GM23338 (cell line): Measurements from ENCODE around the gene MICAL1. TPM values are rescaled to one million over a fixed set of nuclear protein-coding genes. Genes with fewer than 3 reads are reported as not detected.
A peak's percentile ranks its signal among the peaks of the same experiment; 100 is the strongest.

Experiments used
- ATAC-seq: fragments of 200-7000 bp; cut with Tn5 transposase; 3 replicates; pipeline ENCODE4 v1.9.1; 2020
- DNase-seq: peaks from one replicate; pipeline ENCODE4 v3.0.0-alpha.2; 2015; ENCODE audit warnings: low spot score
- H2AFZ ChIP-seq: fragments of 200-600 bp; sonication (generic); 2 replicates; pipeline ENCODE4 v1.8.0; 2016; ENCODE audit warnings: antibody characterized with exemption, mild to moderate bottlenecking, moderate library complexity
- H3F3A ChIP-seq: fragments of 200-600 bp; sonication (generic); replicated peaks from 2 replicates; pipeline ENCODE4 v1.8.0; 2017; ENCODE audit warnings: antibody characterized with exemption, mixed run types, low read depth
- H3K27ac ChIP-seq: fragments of 200-600 bp; sonication (generic); 2 replicates; pipeline ENCODE4 v1.6.1; 2016; ENCODE audit warnings: low read depth
- H3K27me3 ChIP-seq: fragments of 200-600 bp; sonication (generic); 2 replicates; pipeline ENCODE4 v1.8.0; 2016; ENCODE audit warnings: mild to moderate bottlenecking, mixed run types, moderate library complexity; ENCODE audit not compliant: insufficient read depth
- H3K36me3 ChIP-seq: fragments of 200-600 bp; sonication (generic); 2 replicates; pipeline ENCODE4 v1.8.0; 2016; ENCODE audit warnings: mild to moderate bottlenecking; ENCODE audit not compliant: insufficient read depth
- H3K4me1 ChIP-seq: fragments of 200-600 bp; sonication (generic); 2 replicates; pipeline ENCODE4 v1.8.0; 2016; ENCODE audit warnings: mild to moderate bottlenecking, moderate library complexity; ENCODE audit not compliant: insufficient read depth
- H3K4me2 ChIP-seq: fragments of 200-600 bp; sonication (generic); 2 replicates; pipeline ENCODE4 v1.7.1; 2017; ENCODE audit warnings: mixed run types
- H3K4me3 ChIP-seq: fragments of 200-600 bp; sonication (generic); 2 replicates; pipeline ENCODE4 v1.6.1; 2016; ENCODE audit warnings: mixed run types
- H3K79me2 ChIP-seq: fragments of 200-600 bp; sonication (generic); replicated peaks from 2 replicates; pipeline ENCODE4 v1.8.0; 2017; ENCODE audit warnings: mild to moderate bottlenecking; ENCODE audit not compliant: insufficient read depth
- H3K9me2 ChIP-seq: fragments of 200-600 bp; sonication (generic); 2 replicates; pipeline ENCODE4 v1.8.0; 2017; ENCODE audit not compliant: insufficient read depth
- H4K20me1 ChIP-seq: fragments of 200-600 bp; sonication (generic); replicated peaks from 2 replicates; pipeline ENCODE4 v1.8.0; 2017; ENCODE audit warnings: mild to moderate bottlenecking; ENCODE audit not compliant: insufficient read depth
- H3K27ac Mint-ChIP-seq: 2 replicates; pipeline ENCODE4 v1.8.0; 2020; ENCODE audit warnings: inconsistent platforms, mild to moderate bottlenecking, moderate library complexity, mixed read lengths
- H3K27me3 Mint-ChIP-seq: 3 replicates; pipeline ENCODE4 v1.8.0; 2022; ENCODE audit warnings: low read depth, mild to moderate bottlenecking, moderate library complexity, mixed read lengths, inconsistent platforms; ENCODE audit not compliant: insufficient read depth, poor library complexity
- H3K36me3 Mint-ChIP-seq: 3 replicates; pipeline ENCODE4 v1.8.0; 2021; ENCODE audit warnings: low read depth, mild to moderate bottlenecking, inconsistent platforms, moderate library complexity, mixed read lengths
- H3K4me1 Mint-ChIP-seq: 3 replicates; pipeline ENCODE4 v1.8.0; 2020; ENCODE audit warnings: mild to moderate bottlenecking, inconsistent platforms, mixed read lengths
- H3K4me3 Mint-ChIP-seq: 3 replicates; pipeline ENCODE4 v1.8.0; 2021; ENCODE audit warnings: moderate library complexity, mild to moderate bottlenecking, inconsistent platforms, mixed read lengths
- H3K9me3 Mint-ChIP-seq: 3 replicates; pipeline ENCODE4 v1.8.0; 2020; ENCODE audit warnings: moderate library complexity, mild to moderate bottlenecking, inconsistent platforms, mixed read lengths
- CREB1 ChIP-seq: fragments of 250-450 bp; sonication (Bioruptor Pico); IDR thresholded peaks from 2 replicates; pipeline ENCODE4 v1.5.0; 2020; ENCODE audit warnings: low read depth, mild to moderate bottlenecking, moderate library complexity
- EZH2 ChIP-seq: fragments of 200-600 bp; sonication (generic); IDR thresholded peaks from one replicate; pipeline ENCODE4 v1.8.0; 2017; ENCODE audit warnings: antibody characterized with exemption, mild to moderate bottlenecking, low read depth; ENCODE audit not compliant: unreplicated experiment
- EZH2phosphoT487 ChIP-seq: fragments of 200-600 bp; sonication (generic); IDR thresholded peaks from one replicate; pipeline ENCODE4 v1.8.1; 2018; ENCODE audit warnings: antibody characterized with exemption; ENCODE audit not compliant: unreplicated experiment
- JUNB ChIP-seq: IDR thresholded peaks from one replicate; pipeline ENCODE4 v1.6.1; 2016; ENCODE audit warnings: antibody characterized with exemption; ENCODE audit not compliant: unreplicated experiment
- NANOG ChIP-seq: IDR thresholded peaks from 2 replicates; pipeline ENCODE4 v1.6.1; 2016; ENCODE audit warnings: antibody characterized with exemption, borderline replicate concordance
- POLR2AphosphoS5 ChIP-seq: IDR thresholded peaks from 2 replicates; pipeline ENCODE4 v1.6.1; 2016; ENCODE audit warnings: antibody characterized with exemption, low read depth
- STAT1 ChIP-seq: IDR thresholded peaks from one replicate; pipeline ENCODE4 v1.6.1; 2016; ENCODE audit warnings: antibody characterized with exemption; ENCODE audit not compliant: unreplicated experiment
- ZNF114 ChIP-seq: fragments of 250-450 bp; sonication (Bioruptor Pico); IDR thresholded peaks from 2 replicates; pipeline ENCODE4 v1.5.0; 2020; ENCODE audit warnings: mild to moderate bottlenecking, moderate library complexity
- ZNF331 ChIP-seq: fragments of 250-450 bp; sonication (Bioruptor Pico); IDR thresholded peaks from 2 replicates; pipeline ENCODE4 v1.5.0; 2020; ENCODE audit warnings: low read depth, mild to moderate bottlenecking, moderate library complexity
- long read RNA-seq: library from polyadenylated mRNA; unstranded; transcript quantifications from one replicate; pipeline ENCODE4 v2.0.0, GENCODE V29; 2020; ENCODE audit not compliant: unreplicated experiment
- polyA plus RNA-seq: library from polyadenylated mRNA; unstranded; fragments of >200 nt; fragmentation: Nextera tagmentation; extraction: Ambion mirVana; gene quantifications from 2 replicates; pipeline ENCODE4 v1.2.1, GENCODE V29; 2016
- total RNA-seq: library from RNA; depleted of rRNA; stranded (reverse); fragments of >200 nt; shearing (Covaris generic); gene quantifications from 2 replicates; pipeline ENCODE4 v1.2.3, GENCODE V29; 2014; rRNA removed
- TF ChIP-seq, protein P1 (sequence below): IDR thresholded peaks from 2 replicates; pipeline ENCODE4 v1.6.1; 2016; ENCODE audit warnings: antibody characterized with exemption
- TF ChIP-seq, protein P2 (sequence below), 2 experiments: fragments of 200-600 bp in 1 of 2; sonication (generic) in 1 of 2; conservative IDR thresholded peaks; 2 replicates each; pipeline versions ENCODE4 v1.5.1 to v1.6.1; 2016 to 2017; ENCODE audit warnings: antibody characterized with exemption in 2 of 2, low read depth in 2 of 2, mild to moderate bottlenecking in 2 of 2, moderate library complexity in 1 of 2

The MICAL1 gene, protein sequence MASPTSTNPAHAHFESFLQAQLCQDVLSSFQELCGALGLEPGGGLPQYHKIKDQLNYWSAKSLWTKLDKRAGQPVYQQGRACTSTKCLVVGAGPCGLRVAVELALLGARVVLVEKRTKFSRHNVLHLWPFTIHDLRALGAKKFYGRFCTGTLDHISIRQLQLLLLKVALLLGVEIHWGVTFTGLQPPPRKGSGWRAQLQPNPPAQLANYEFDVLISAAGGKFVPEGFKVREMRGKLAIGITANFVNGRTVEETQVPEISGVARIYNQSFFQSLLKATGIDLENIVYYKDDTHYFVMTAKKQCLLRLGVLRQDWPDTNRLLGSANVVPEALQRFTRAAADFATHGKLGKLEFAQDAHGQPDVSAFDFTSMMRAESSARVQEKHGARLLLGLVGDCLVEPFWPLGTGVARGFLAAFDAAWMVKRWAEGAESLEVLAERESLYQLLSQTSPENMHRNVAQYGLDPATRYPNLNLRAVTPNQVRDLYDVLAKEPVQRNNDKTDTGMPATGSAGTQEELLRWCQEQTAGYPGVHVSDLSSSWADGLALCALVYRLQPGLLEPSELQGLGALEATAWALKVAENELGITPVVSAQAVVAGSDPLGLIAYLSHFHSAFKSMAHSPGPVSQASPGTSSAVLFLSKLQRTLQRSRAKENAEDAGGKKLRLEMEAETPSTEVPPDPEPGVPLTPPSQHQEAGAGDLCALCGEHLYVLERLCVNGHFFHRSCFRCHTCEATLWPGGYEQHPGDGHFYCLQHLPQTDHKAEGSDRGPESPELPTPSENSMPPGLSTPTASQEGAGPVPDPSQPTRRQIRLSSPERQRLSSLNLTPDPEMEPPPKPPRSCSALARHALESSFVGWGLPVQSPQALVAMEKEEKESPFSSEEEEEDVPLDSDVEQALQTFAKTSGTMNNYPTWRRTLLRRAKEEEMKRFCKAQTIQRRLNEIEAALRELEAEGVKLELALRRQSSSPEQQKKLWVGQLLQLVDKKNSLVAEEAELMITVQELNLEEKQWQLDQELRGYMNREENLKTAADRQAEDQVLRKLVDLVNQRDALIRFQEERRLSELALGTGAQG
- total RNA-seq (77.8 TPM in 2 replicates), polyA plus RNA-seq (23.7 and 27.8 TPM in 2 replicates)
- long read RNA-seq, partial matches to known transcripts: 4 of 8 reads
- long read RNA-seq, other reads (novel, unspliced or antisense): 2 of 8 reads

DNA sequence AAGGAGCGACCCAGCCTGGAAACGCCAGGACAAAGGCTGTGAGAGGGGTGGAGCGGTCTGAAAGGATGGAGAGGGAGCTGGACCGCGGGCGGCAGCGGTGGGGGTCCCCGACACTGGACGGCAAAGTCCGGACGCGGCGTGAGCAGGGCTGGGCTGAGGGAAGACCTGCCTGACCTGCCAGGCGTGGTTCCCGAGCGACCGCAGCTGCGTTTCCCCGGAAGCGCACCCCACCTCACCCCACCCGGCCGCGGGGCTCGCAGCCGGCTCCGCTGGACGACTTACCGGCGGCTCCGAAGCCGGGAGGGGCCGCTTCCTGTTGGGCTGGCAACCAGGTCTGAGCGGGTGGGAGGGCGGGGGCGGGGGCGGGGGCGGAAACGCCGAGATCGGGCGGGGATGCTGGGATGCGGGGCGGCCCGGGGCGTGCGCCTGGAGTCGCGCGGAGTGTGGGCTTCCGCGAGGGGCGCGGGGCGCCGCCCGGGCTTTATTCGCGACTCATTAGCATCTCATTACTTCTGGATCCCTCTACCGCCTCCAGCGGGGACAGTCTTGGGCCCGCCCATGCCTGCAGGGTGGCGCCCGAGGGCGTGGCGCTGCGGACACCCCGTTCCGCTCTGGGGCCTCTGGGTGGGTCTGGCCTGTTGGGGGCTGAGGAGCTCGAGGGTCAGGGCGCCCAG, at the start of gene MICAL1:
MICAL1 (minus strand) TSS at position 336 of the 674 bp plus-strand sequence. CDS start 1,576 bp downstream, outside the sequence.
- peak within 1 kb of the TSS; percentile 94 for H3K4me3 ChIP-seq
- peaks cover 30% of the 10 kb centered on the region for H3K4me1 ChIP-seq
- Mint-ChIP-seq H3K36me3 (peaks cover 2% of the 10 kb centered on the region; the same call in 2 of the 3 replicates), H3K27ac (no peak within 1 kb of the TSS), H3K27me3 (peaks cover 27% of the 10 kb centered on the region), H3K9me3 (no peaks in the 10 kb centered on the region), H3K4me3 (peak within 1 kb of the TSS; percentile 97), H3K4me1 (peaks cover 38% of the 10 kb centered on the region)
- peak; percentile 72 for DNase-seq
- peak within 1 kb of the TSS; percentile 99 for H2AFZ ChIP-seq
- peak within 1 kb of the TSS; percentile 91 for H3K4me2 ChIP-seq
- ATAC-seq: peak; percentile 78
- H3K9me2 ChIP-seq: no peaks in the 10 kb centered on the region
- H3F3A ChIP-seq: peaks cover 9% of the 10 kb centered on the region; the same call in 1 of the 2 replicates
- TF ChIP-seq ZNF331 (CRISPR knock-in tag): no peak
- peak; percentile 65 for TF ChIP-seq POLR2AphosphoS5
- no peaks in the 10 kb centered on the region for H3K36me3 ChIP-seq
- H4K20me1 ChIP-seq: peaks cover 4% of the 10 kb centered on the region
- no peaks in the 10 kb centered on the region; the same call in 1 of the 2 replicates for H3K27me3 ChIP-seq
- H3K27ac ChIP-seq: no peak within 1 kb of the TSS
- no peaks in the 10 kb centered on the region for H3K79me2 ChIP-seq

DNA sequence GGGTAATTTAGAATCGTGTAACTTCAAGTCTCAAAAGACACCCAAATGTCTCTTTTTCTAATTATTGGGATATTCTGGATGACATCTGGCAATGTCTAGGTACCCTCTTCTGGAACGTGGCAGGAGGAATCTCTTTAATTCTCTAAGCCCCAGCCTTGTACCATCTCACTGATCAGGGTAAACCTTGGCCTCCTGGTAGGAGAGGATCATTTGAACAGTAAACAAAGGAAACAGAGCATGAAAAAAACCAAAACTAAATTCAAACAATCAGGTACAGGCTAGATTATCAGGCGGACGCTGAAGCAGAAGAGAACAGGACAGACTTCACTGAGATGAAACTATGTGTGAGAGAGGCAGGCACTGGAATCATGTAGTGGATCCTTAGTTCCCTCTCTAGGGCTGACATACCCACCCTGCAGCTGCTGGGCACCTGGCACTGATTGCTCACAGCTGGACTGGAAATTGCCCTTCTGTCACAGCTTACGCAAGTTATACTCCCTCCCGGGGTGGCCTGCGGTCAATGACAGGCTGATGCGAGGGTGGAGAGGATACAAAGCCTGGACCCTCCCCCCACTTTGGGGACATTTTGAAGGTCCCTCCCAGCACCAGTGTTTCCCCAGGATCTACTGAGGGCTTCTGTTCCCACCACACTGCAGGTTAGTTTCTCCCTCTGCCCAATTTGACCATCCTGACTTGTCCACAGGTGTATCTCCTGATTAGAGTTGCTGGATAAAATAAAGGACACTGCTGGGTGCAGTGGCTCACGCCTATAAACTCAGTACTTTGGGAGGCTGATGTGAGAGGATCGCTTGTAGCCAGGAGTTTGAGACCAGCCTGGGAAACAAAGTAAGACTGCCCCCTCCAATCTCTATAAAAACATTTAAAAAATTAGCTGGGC, 48.0 kb upstream of the MICAL1 start:
- H3K4me1 ChIP-seq: no peaks in the 10 kb centered on the region; the same call in 1 of the 2 replicates
- Mint-ChIP-seq H3K4me1 (peaks cover 28% of the 10 kb centered on the region), H3K9me3 (peaks cover 6% of the 10 kb centered on the region), H3K4me3 (no peak overlapping the region), H3K36me3 (peaks cover 3% of the 10 kb centered on the region), H3K27ac (no peak overlapping the region), H3K27me3 (peaks cover 6% of the 10 kb centered on the region)
- no peaks in the 10 kb centered on the region; the same call in 1 of the 2 replicates for H3K36me3 ChIP-seq
- H2AFZ ChIP-seq: peak overlapping the region; percentile 81; the same call in 1 of the 2 replicates
- ATAC-seq: no peak
- H3K4me2 ChIP-seq: no peak overlapping the region
- no peak for DNase-seq
- H3K79me2 ChIP-seq: no peaks in the 10 kb centered on the region
- no peak overlapping the region for H3K27ac ChIP-seq
- peaks cover 6% of the 10 kb centered on the region; the same call in 1 of the 2 replicates for H3K9me2 ChIP-seq
- no peaks in the 10 kb centered on the region for H3F3A ChIP-seq
- H4K20me1 ChIP-seq: no peaks in the 10 kb centered on the region
- H3K27me3 ChIP-seq: no peaks in the 10 kb centered on the region
- H3K4me3 ChIP-seq: no peak overlapping the region
- TF ChIP-seq STAT1: no peak
- TF ChIP-seq, protein P1, sequence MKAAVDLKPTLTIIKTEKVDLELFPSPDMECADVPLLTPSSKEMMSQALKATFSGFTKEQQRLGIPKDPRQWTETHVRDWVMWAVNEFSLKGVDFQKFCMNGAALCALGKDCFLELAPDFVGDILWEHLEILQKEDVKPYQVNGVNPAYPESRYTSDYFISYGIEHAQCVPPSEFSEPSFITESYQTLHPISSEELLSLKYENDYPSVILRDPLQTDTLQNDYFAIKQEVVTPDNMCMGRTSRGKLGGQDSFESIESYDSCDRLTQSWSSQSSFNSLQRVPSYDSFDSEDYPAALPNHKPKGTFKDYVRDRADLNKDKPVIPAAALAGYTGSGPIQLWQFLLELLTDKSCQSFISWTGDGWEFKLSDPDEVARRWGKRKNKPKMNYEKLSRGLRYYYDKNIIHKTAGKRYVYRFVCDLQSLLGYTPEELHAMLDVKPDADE: no peak
- TF ChIP-seq, protein P2, sequence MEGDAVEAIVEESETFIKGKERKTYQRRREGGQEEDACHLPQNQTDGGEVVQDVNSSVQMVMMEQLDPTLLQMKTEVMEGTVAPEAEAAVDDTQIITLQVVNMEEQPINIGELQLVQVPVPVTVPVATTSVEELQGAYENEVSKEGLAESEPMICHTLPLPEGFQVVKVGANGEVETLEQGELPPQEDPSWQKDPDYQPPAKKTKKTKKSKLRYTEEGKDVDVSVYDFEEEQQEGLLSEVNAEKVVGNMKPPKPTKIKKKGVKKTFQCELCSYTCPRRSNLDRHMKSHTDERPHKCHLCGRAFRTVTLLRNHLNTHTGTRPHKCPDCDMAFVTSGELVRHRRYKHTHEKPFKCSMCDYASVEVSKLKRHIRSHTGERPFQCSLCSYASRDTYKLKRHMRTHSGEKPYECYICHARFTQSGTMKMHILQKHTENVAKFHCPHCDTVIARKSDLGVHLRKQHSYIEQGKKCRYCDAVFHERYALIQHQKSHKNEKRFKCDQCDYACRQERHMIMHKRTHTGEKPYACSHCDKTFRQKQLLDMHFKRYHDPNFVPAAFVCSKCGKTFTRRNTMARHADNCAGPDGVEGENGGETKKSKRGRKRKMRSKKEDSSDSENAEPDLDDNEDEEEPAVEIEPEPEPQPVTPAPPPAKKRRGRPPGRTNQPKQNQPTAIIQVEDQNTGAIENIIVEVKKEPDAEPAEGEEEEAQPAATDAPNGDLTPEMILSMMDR (conservative IDR thresholded peaks at IDR 0.05; ENCODE audit: low read depth in 2 of 2): no peak
- no peak for TF ChIP-seq ZNF114 (CRISPR knock-in tag)
- no peak for TF ChIP-seq POLR2AphosphoS5
- TF ChIP-seq EZH2phosphoT487: no peak
- no peak for TF ChIP-seq ZNF331 (CRISPR knock-in tag)
- TF ChIP-seq JUNB: no peak
- no peak for TF ChIP-seq EZH2
- no peak for TF ChIP-seq NANOG
- TF ChIP-seq CREB1 (CRISPR knock-in tag): no peak
